Thoracic aorta (tissue), 2 donors: ENCODE measurements around the gene CAMK1D. TPM values are rescaled to one million over a fixed set of nuclear protein-coding genes. Genes with fewer than 3 reads are reported as not detected.
"Not testable (repeated sequence)": the region's sequence is repeated elsewhere in the genome, so short reads cannot be mapped to it uniquely, and the experiment has no call there.

Experiments used
- ATAC-seq: fragments of 150-250 bp; one replicate; pipeline ENCODE4 v1.8.0; 2017; ENCODE audit warnings: low read depth; ENCODE audit not compliant: insufficient number of reproducible peaks, low FRiP score
- DNase-seq: peaks from one replicate; pipeline ENCODE4 v3.0.0-alpha.2; 2020; ENCODE audit warnings: low spot score
- H3K27ac ChIP-seq, 2 donors: fragments of 200-600 bp; sonication (generic); 1 replicate in 1 of 2; 2 replicates in 1 of 2; pipeline ENCODE4 v1.5.1; 2016; ENCODE audit warnings: mild to moderate bottlenecking in 2 of 2, moderate library complexity in 2 of 2
- H3K27me3 ChIP-seq: fragments of 200-600 bp; sonication (generic); replicated peaks from 2 replicates; pipeline ENCODE4 v1.6.0; 2016; ENCODE audit warnings: mild to moderate bottlenecking; ENCODE audit not compliant: insufficient read depth
- H3K36me3 ChIP-seq: fragments of 200-600 bp; sonication (generic); one replicate; pipeline ENCODE4 v1.5.1; 2016
- H3K4me1 ChIP-seq, 2 donors: fragments of 200-600 bp; sonication (generic); 1 replicate in 1 of 2; 2 replicates in 1 of 2; pipeline versions ENCODE4 v1.5.1 to v1.6.0; 2016; ENCODE audit warnings: low read depth in 2 of 2, mild to moderate bottlenecking in 1 of 2; ENCODE audit not compliant: control insufficient read depth in 1 of 2
- H3K4me3 ChIP-seq: fragments of 200-600 bp; sonication (generic); 2 replicates; pipeline ENCODE4 v1.5.1; 2016; ENCODE audit warnings: mild to moderate bottlenecking
- H3K9me3 ChIP-seq: fragments of 200-600 bp; sonication (generic); 2 replicates; pipeline ENCODE4 v1.5.1; 2016
- total RNA-seq, 2 donors: library from RNA; depleted of rRNA; stranded (reverse); fragments of >200 nt; gene quantifications; one replicate each; pipeline versions ENCODE4 v1.1.0 to v1.2.3, GENCODE V29; 2016
- TF ChIP-seq, protein P1 (sequence below): fragments of 200-600 bp; sonication (generic); IDR thresholded peaks from one replicate; pipeline ENCODE4 v1.5.1; 2019; ENCODE audit warnings: antibody characterized with exemption

Gene CAMK1D
- total RNA-seq, 2 donors from 2014 or later = 8.7 to 11.2 TPM

DNA sequence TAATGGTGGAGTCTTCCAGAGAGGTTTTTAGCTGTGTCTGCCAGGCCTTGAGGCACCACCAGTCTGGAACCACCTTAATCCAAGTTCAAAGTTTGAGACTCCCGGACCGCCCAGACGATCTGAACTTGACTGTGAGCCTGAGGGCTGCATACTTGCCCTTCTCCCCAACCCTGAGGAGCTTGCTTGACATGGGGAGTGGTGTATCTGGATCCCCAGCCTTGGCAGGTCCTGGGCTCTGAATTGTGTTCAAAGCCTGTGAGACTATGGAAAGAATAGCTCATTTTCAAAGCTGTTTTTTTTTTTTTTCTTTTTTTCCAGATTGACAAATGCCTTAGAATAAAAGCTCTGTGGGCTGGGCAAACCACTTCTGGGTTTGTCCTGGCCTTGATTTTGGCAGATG lies 22.3 kb upstream of the CAMK1D start:
- Histone ChIP-seq H3K9me3 (no peaks in the 10 kb centered on the region), H3K27me3 (no peaks in the 10 kb centered on the region), H3K4me3 (no peak overlapping the region), H3K4me1 (no peaks in the 10 kb centered on the region), H3K27ac (no peak overlapping the region), H3K36me3 (no peaks in the 10 kb centered on the region)
- ATAC-seq (no peak), DNase-seq (no peak)
- TF ChIP-seq, protein P1, sequence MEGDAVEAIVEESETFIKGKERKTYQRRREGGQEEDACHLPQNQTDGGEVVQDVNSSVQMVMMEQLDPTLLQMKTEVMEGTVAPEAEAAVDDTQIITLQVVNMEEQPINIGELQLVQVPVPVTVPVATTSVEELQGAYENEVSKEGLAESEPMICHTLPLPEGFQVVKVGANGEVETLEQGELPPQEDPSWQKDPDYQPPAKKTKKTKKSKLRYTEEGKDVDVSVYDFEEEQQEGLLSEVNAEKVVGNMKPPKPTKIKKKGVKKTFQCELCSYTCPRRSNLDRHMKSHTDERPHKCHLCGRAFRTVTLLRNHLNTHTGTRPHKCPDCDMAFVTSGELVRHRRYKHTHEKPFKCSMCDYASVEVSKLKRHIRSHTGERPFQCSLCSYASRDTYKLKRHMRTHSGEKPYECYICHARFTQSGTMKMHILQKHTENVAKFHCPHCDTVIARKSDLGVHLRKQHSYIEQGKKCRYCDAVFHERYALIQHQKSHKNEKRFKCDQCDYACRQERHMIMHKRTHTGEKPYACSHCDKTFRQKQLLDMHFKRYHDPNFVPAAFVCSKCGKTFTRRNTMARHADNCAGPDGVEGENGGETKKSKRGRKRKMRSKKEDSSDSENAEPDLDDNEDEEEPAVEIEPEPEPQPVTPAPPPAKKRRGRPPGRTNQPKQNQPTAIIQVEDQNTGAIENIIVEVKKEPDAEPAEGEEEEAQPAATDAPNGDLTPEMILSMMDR = no peak

- no peaks in the 10 kb centered on the region for H3K27me3 ChIP-seq
- no peaks in the 10 kb centered on the region for H3K36me3 ChIP-seq
- no peaks in the 10 kb centered on the region for H3K9me3 ChIP-seq
- no peak overlapping the region for H3K27ac ChIP-seq
- DNase-seq = no peak
- TF ChIP-seq, protein P1 = no peak
- H3K4me1 ChIP-seq = no peaks in the 10 kb centered on the region
- ATAC-seq = no peak
- no peak overlapping the region for H3K4me3 ChIP-seq
Measured at GRCh38 chr10:12327476-12327875, 21.9 kb upstream of the CAMK1D start.

GRCh38 chr10:12328312-12328711 lies 21.0 kb upstream of the CAMK1D start:
- not testable (repeated sequence) for DNase-seq

DNA sequence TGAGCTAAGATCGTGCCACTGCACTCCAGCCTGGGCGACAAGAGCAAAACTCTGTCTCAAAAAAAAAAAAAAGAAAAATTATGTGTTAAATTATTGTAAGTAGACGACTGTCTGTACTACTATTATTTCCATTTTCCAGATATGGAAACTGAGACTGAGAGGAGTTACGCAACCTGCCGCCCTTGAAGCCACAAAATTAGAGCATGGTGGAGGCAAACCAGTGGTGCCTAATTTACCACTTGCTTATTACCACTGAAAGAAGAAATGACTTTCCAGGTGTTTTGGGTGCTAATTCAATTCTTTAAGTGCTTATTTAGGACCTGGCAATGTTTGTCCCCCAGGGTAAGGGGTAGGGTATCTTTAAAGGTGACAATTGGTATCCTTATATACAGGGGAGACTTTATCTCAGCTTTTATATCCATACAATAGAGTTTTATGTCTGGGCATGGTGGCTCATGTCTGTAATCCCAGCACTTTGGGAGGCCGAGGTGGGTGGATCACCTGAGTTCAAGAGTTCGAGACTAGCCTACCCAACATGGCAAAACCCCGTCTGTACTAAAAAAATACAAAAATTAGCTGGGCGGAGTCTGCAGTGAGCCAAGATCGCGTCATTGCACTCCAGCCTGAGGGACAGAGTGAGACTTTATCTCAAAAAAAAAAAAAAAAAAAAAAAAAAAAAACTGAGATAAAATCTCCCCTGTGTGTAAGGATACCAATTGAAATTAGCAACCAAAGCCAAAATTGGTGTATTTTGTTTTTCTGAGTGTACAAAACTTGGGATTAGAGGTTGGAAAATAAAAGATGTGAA lies 16.6 kb upstream of the CAMK1D start:
- no peaks in the 10 kb centered on the region for H3K36me3 ChIP-seq
- peak overlapping the region; percentile 63 for H3K4me3 ChIP-seq
- no peaks in the 10 kb centered on the region for H3K27me3 ChIP-seq
- H3K9me3 ChIP-seq = no peaks in the 10 kb centered on the region
- TF ChIP-seq, protein P1 = no peak
- peaks cover 0 to 19% of the 10 kb centered on the region in 2 donors for H3K4me1 ChIP-seq
- ATAC-seq (no peak), DNase-seq (no peak)
- peak overlapping the region; percentile 88 to 93 for H3K27ac ChIP-seq

More at GRCh38 chr10:12328312-12328711, 21.0 kb upstream of the CAMK1D start:
- H3K4me1 ChIP-seq, ATAC-seq, H3K9me3 ChIP-seq, H3K27ac ChIP-seq, H3K4me3 ChIP-seq, H3K36me3 ChIP-seq, H3K27me3 ChIP-seq: not testable (repeated sequence)

DNA sequence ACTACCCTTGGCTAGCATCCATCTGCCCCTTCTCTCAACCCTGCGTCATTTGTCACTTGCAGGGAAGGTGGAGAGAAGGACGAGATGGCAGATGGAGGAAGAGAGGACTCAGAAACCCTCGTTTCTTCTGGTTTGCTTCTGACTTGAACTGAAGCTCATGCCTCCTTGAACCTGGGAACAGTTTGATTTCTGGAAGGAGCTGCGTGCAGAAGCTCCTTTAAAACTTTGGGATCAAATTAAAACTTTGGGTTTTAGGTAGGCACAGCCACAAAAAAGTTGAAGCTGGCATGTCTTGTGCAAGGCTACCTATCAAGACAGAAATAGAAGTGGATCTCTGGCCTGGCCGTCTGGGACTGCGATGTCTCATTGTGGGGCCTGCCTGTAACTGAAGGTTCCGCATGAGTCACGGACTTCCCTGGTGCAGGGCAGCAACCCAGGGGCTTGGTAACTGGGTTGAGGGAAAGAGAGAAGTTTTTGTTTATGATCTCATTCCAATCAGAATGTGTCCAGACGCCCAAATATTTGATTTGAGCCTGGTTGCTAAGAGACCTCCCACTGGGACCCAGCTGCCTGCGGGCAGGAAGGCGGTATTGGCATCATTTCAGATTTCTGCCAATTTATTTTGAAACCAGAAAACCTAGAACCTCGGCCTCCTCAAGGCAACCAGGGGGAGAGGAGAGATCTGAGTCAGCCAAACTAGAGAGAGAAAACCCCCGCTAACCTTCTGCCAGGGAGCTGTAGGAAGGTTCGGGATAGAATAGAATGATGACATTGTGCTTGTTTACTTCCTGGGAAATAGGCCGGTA lies 15.8 kb upstream of the CAMK1D start:
- peak; percentile 93 for ATAC-seq
- Histone ChIP-seq H3K4me3 (peak overlapping the region; percentile 63), H3K27me3 (no peaks in the 10 kb centered on the region), H3K27ac (peak overlapping the region; percentile 88 to 93), H3K4me1 (peaks cover 0 to 22% of the 10 kb centered on the region in 2 donors), H3K9me3 (no peaks in the 10 kb centered on the region), H3K36me3 (no peaks in the 10 kb centered on the region)
- TF ChIP-seq, protein P1 = no peak
- peak; percentile 87 for DNase-seq
